GM18909 (cell line): ENCODE results near the gene EMID1.

Source experiments
- ATAC-seq: cut with Tn5 transposase; IDR thresholded peaks from one replicate; pipeline ENCODE4 v1.9.1; 2021; ENCODE audit warnings: mild to moderate bottlenecking; ENCODE audit not compliant: unreplicated experiment, poor library complexity

The EMID1 gene

GRCh38 chr22:29272624-29273023, 66.9 kb downstream of the EMID1 start:
- no peak for ATAC-seq

GRCh38 chr22:29275167-29275566, 69.5 kb downstream of the EMID1 start:
- ATAC-seq, result no peak

GRCh38 chr22:29275819-29276565, 70.3 kb downstream of the EMID1 start:
- ATAC-seq, result no peak

GRCh38 chr22:29277927-29278326, 72.2 kb downstream of the EMID1 start:
- no peak for ATAC-seq

GRCh38 chr22:29284196-29284595, 78.5 kb downstream of the EMID1 start:
- ATAC-seq, result no peak

- no peak for ATAC-seq
These were observed 83.1 kb downstream of the EMID1 start for GRCh38 chr22:29288837-29289236.

GRCh38 chr22:29290061-29290460, 84.4 kb downstream of the EMID1 start:
- no peak for ATAC-seq

GRCh38 chr22:29291215-29291614, 85.5 kb downstream of the EMID1 start:
- ATAC-seq, result no peak

- no peak for ATAC-seq
These were observed 86.7 kb downstream of the EMID1 start for GRCh38 chr22:29292379-29292778.

GRCh38 chr22:29298641-29299040, 92.9 kb downstream of the EMID1 start:
- ATAC-seq, result no peak

GRCh38 chr22:29299136-29299900, 93.6 kb downstream of the EMID1 start:
- no peak for ATAC-seq

- no peak for ATAC-seq
These were observed 94.7 kb downstream of the EMID1 start for GRCh38 chr22:29300467-29300806.

- ATAC-seq, result no peak
These were observed 95.3 kb downstream of the EMID1 start for GRCh38 chr22:29300807-29301601.

GRCh38 chr22:29301716-29302401, 96.2 kb downstream of the EMID1 start:
- no peak for ATAC-seq

- no peak for ATAC-seq
These were observed 96.6 kb downstream of the EMID1 start for GRCh38 chr22:29302402-29302680.

- ATAC-seq, result no peak
These were observed 97.2 kb downstream of the EMID1 start for GRCh38 chr22:29302681-29303465.

GRCh38 chr22:29305836-29306174, 100.1 kb downstream of the EMID1 start:
- ATAC-seq, result no peak

GRCh38 chr22:29306175-29306834, 100.6 kb downstream of the EMID1 start, which contains the start of gene GAS2L1:
Gene GAS2L1, plus strand, starts transcription at chr22:29306650. Its CDS starts 1,456 bp downstream, at chr22:29308106.
- ATAC-seq, result no peak

GRCh38 chr22:29306835-29307595, 101.3 kb downstream of the EMID1 start:
- ATAC-seq, result no peak
